ENCODE measurements around the gene CACNG4. TPM values are rescaled to one million over a fixed set of nuclear protein-coding genes. Genes with fewer than 3 reads are reported as not detected.

CACNG4 gene
- total and polyA plus RNA-seq, 2 of the 4 experiments (the other 2 are of a cell fraction) = under 0.01 to 0.53 TPM

GRCh38 chr17:67082107-67082506 is 117.6 kb downstream of the CACNG4 start:
- Histone ChIP-seq H3K18ac (ENCODE audit: low read depth, low read length) (no peak overlapping the region), H3K9ac (ENCODE audit: low read depth, low read length) (no peak overlapping the region), H3K4ac (ENCODE audit: low read depth, low read length) (no peak overlapping the region), H3K27ac (ENCODE audit: insufficient read depth, low read length) (no peak overlapping the region), H3K23ac (ENCODE audit: low read depth, low read length) (no peak overlapping the region), H3K4me2 (ENCODE audit: low read depth, low read length) (no peak overlapping the region), H3K4me3 (ENCODE audit: insufficient read depth, low read depth, low read length) (no peak overlapping the region), H3K14ac (replicated peaks; ENCODE audit: low read depth, low read length) (no peak overlapping the region), H3K9me1 (ENCODE audit: insufficient read depth, low read length) (peaks cover 4% of the 10 kb centered on the region; the same call in 1 of the 2 replicates), H4K5ac (ENCODE audit: low read depth, low read length) (no peak overlapping the region), H3K9me3 (ENCODE audit: control insufficient read depth, insufficient read depth, low read length) (no peaks in the 10 kb centered on the region), H2AFZ (replicated peaks; ENCODE audit: low read length, poor library complexity) (no peak overlapping the region), H3K56ac (ENCODE audit: extremely low read depth, insufficient read depth, low read length) (no peak overlapping the region), H2BK120ac (ENCODE audit: low read depth, low read length) (no peak overlapping the region), H4K20me1 (ENCODE audit: insufficient read depth, low read length) (no peaks in the 10 kb centered on the region; the same call in 1 of the 2 replicates), H3K36me3 (ENCODE audit: control insufficient read depth, insufficient read depth, low read length) (peaks cover 20% of the 10 kb centered on the region), H4K91ac (ENCODE audit: insufficient read depth, low read depth, low read length) (no peak overlapping the region), H2AK5ac (ENCODE audit: low read depth, low read length) (no peak overlapping the region), H2BK5ac (ENCODE audit: low read depth, low read length, poor library complexity, severe bottlenecking) (no peak overlapping the region), H3K27me3 (ENCODE audit: control insufficient read depth, insufficient read depth, low read length) (no peaks in the 10 kb centered on the region), H2AK9ac (replicated peaks; ENCODE audit: low read depth, low read length, poor library complexity) (no peak overlapping the region), H4K8ac (ENCODE audit: low read depth in 2 of 2, low read length in 2 of 2) (no peak overlapping the region), H2BK15ac (ENCODE audit: low read depth, low read length) (no peak overlapping the region), H2BK20ac (ENCODE audit: low read depth, low read length) (no peak overlapping the region), H3K4me1 (ENCODE audit: control insufficient read depth, insufficient read depth, low read length) (no peaks in the 10 kb centered on the region), H3K79me1 (ENCODE audit: low read depth in 1 of 2, low read length in 2 of 2) (peaks cover 11 to 25% of the 10 kb centered on the region in 2 experiments; a peak in 3 of 4 replicates)
- POLR2A ChIA-PET (ENCODE audit: unreplicated experiment) = interaction anchor here (0.6 kb wide), 1 partner anchor 456 kb away, joined by 6 read pairs; no protein-coding TSS in a partner anchor
- in situ Hi-C loops (cut with MboI; ENCODE audit: low sequenced_read_pairs) (no loop called here), intact Hi-C loops (cut with micrococcal nuclease) (no loop called here), dilution Hi-C loops (cut with HindIII; ENCODE audit: low sequenced_read_pairs, unreplicated experiment) (no loop called here)
- DNase-seq (no peak), ATAC-seq (ENCODE audit: low read depth) (no peak)
- BruUV-seq (replicated peaks) = no TSS peak
- CTCF ChIA-PET = no interaction called here
- TF ChIP-seq MAFK (IDR thresholded peaks at IDR 0.05; ENCODE audit: low read depth, low read length) (no peak), MXI1 (IDR thresholded peaks at IDR 0.05; ENCODE audit: borderline replicate concordance, low read depth, low read length) (no peak), CTCF (conservative IDR thresholded peaks at IDR 0.05; ENCODE audit: low read depth, low read length) (no peak), FOS (IDR thresholded peaks at IDR 0.05; ENCODE audit: low read depth, low read length) (no peak), RAD21 (IDR thresholded peaks at IDR 0.05; ENCODE audit: low read length) (no peak), USF2 (IDR thresholded peaks at IDR 0.05; ENCODE audit: low read depth, low read length) (no peak), CHD1 (IDR thresholded peaks at IDR 0.05; ENCODE audit: low read depth, low read length) (no peak)
- no CpG with 5 or more reads among the region's 1 CpG for WGBS, 2 experiments (ENCODE audit: extremely low coverage in 2 of 2, insufficient read length in 1 of 2)

Other genes starting within 250 kb of the CACNG4 start
- not detected in 2 replicates for gene CACNG5, start 129.6 kb upstream of the CACNG4 start, total RNA-seq (2012; rRNA removed)
- not detected in 2 replicates for gene CACNG5, start 129.6 kb upstream of the CACNG4 start, polyA plus RNA-seq (2012; rRNA removed)
- gene CACNG1, start 79.8 kb downstream of the CACNG4 start, total RNA-seq (2012; rRNA removed) = not detected in 2 replicates
- not detected in 2 replicates for gene CACNG1, start 79.8 kb downstream of the CACNG4 start, polyA plus RNA-seq (2012; rRNA removed)

Measured in IMR-90 (cell line).